Measurements from ENCODE around the gene KCNS1. TPM values are rescaled to one million over a fixed set of nuclear protein-coding genes. Genes with fewer than 3 reads are reported as not detected.
"Not testable (repeated sequence)": the region's sequence is repeated elsewhere in the genome, so short reads cannot be mapped to it uniquely, and the experiment has no call there.

The KCNS1 gene, protein sequence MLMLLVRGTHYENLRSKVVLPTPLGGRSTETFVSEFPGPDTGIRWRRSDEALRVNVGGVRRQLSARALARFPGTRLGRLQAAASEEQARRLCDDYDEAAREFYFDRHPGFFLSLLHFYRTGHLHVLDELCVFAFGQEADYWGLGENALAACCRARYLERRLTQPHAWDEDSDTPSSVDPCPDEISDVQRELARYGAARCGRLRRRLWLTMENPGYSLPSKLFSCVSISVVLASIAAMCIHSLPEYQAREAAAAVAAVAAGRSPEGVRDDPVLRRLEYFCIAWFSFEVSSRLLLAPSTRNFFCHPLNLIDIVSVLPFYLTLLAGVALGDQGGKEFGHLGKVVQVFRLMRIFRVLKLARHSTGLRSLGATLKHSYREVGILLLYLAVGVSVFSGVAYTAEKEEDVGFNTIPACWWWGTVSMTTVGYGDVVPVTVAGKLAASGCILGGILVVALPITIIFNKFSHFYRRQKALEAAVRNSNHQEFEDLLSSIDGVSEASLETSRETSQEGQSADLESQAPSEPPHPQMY
- total RNA-seq, result 0.86 and 1.3 TPM in 2 replicates

DNA sequence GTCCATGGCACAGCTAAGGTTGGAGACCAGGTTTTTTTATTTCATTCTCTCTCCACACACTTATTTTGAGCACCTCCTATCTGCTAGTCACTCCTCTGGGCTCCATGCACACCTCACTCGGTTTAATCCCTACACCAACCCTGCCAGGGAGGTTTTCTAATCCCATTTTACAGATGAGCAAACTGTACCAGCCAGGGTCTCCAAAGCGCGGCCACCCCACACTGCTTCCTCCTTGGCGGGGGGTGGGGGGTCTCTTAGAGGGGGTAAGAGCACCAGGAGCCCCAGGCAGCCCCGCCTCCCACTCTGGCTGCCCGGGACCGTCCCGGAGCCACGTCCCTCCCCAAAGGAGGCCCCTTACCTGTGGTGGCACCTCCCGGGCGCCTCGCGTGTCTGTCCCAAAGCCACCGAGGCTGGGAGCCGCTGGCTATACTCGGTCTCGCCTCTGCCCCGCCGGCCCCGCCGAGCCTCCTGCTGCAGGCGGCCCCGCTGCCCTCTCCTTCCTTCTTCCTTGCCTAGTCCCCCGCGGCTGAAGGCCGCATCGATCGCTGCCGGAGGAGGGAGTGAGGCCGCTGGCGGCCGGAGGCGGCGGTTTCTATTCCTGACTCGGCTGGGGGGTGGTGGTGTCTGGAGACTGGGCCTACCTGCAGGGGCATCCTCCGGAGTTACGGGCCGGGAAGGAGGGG, at the start of gene KCNS1:
Gene KCNS1, minus strand, starts transcription at position 565 of the 683 bp plus-strand sequence. CDS start 1,891 bp downstream, outside the sequence.
- H3K4me3 ChIP-seq (ENCODE audit: low read depth, low read length), result peak within 1 kb of the TSS; percentile 38
- peak; percentile 11 for DNase-seq (ENCODE audit: low read depth)
- TF ChIP-seq, protein P1, sequence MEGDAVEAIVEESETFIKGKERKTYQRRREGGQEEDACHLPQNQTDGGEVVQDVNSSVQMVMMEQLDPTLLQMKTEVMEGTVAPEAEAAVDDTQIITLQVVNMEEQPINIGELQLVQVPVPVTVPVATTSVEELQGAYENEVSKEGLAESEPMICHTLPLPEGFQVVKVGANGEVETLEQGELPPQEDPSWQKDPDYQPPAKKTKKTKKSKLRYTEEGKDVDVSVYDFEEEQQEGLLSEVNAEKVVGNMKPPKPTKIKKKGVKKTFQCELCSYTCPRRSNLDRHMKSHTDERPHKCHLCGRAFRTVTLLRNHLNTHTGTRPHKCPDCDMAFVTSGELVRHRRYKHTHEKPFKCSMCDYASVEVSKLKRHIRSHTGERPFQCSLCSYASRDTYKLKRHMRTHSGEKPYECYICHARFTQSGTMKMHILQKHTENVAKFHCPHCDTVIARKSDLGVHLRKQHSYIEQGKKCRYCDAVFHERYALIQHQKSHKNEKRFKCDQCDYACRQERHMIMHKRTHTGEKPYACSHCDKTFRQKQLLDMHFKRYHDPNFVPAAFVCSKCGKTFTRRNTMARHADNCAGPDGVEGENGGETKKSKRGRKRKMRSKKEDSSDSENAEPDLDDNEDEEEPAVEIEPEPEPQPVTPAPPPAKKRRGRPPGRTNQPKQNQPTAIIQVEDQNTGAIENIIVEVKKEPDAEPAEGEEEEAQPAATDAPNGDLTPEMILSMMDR (IDR thresholded peaks at IDR 0.05; ENCODE audit: insufficient read depth, low read depth, low read length), result no peak

DNA sequence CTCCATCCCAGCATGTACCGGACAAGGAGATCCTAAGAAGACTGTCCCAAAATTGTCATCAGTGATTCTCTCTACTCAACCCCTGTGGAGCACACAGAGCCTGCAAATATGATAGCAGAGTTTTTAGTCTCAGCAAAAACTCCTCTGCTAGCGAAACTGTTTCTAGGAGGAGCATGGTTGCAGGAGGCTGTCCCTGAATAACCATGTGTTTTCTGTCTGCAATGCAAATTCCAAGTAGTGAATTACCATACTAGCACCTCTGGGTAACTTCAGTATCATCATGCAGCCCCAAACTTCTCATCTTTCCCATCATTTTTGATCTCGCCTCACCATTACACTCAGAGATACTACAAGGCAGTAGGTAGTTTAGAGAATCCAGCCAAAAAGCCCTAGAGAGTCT, 48.1 kb upstream of the KCNS1 start:
- TF ChIP-seq, protein P1 (IDR thresholded peaks at IDR 0.05; ENCODE audit: insufficient read depth, low read depth, low read length), result no peak
- H3K4me3 ChIP-seq (ENCODE audit: low read depth, low read length), result no peak overlapping the region
- DNase-seq (ENCODE audit: low read depth), result no peak

DNA sequence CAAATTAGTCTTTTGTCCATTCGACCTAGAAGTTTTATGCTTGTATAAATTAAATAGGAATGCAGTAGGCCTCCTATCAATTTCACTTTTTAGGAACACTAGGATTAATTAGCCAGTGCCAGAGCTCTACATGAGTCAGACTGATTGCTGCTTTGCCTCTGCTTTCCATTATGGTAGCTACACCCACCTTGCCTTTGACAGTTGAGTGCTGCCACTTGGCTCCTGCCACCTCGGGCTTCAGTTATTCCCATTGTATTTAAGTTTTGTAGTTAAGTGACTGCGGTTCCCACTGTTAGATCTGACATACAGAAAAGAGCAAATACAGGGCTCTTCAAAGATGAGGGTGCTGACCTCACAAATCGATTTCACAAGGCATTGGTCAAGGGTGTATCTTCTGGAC, 39.9 kb upstream of the KCNS1 start:
- TF ChIP-seq, protein P1 (IDR thresholded peaks at IDR 0.05; ENCODE audit: insufficient read depth, low read depth, low read length), result no peak
- no peak for DNase-seq (ENCODE audit: low read depth)
- no peak overlapping the region for H3K4me3 ChIP-seq (ENCODE audit: low read depth, low read length)

DNA sequence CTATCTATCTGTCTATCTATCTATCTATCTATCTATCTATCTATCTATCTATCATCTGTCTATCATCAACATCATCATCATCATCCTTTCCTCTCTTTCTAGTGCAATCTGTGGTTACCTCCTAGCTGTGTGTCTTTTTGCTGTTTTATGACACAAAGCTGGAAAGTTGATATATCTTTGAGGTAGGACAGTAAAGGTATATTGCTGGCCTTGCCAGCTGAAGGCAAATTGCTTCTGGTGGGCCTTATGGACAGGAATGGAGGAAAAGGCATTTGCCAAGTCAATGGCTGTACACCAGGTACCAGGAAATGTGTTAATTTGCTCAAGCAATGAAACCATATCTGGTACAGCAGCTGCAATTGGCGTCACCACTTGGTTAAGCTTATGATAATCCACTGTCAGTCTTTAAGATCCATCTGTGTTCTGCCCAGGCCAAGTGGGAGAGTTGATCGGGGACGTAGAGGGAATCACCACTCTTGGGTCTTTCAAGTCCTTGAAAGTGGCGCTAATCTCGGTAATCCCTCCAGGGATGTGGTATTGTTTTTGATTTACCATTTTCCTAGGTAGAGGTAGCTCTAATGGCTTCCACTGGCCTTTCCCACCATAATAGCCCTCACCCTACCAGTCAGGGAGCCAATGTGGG, 38.9 kb upstream of the KCNS1 start:
- not testable (repeated sequence) for DNase-seq (ENCODE audit: low read depth)

DNA sequence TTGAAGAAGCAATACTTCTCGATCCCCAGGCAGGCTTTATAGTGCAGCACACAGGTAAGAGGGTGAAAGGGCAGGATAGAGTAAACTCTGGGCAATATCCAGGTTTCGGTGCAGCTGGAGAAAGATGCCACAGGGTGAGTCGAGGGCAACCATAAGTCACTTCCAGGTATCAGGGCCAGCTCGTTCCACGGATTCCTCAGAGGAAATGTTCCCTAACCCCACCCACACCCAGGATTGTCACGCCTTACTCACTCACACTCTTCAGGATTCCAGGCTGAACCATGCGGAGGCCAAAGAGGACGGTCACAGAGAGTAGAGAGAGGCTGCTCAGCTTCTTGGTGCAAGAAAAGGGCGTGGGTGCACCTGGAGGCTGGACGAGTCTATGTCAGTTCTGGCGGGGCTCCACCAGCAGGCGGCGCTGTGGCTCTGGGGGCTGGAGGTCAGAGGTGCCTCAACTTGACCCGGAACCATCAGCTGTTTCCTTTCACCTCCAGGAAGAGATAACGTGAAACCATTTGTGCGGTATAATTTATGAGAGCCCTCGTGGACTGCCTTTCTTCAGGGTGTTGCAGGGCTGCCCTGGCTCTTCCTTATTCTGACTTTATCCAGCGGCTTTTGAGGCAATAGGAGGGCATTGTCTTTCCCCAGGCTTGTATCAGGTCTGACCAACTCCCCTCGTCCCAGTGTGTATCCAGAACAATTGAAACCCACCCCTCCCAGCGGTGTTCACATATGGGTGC, 37.8 kb upstream of the KCNS1 start:
- peak; percentile 21 for DNase-seq (ENCODE audit: low read depth)
- no peak overlapping the region for H3K4me3 ChIP-seq (ENCODE audit: low read depth, low read length)
- TF ChIP-seq, protein P1 (IDR thresholded peaks at IDR 0.05; ENCODE audit: insufficient read depth, low read depth, low read length), result peak; percentile 75

More for the DNA sequence above, 38.9 kb upstream of the KCNS1 start:
- not testable (repeated sequence) for H3K4me3 ChIP-seq (ENCODE audit: low read depth, low read length)

DNA sequence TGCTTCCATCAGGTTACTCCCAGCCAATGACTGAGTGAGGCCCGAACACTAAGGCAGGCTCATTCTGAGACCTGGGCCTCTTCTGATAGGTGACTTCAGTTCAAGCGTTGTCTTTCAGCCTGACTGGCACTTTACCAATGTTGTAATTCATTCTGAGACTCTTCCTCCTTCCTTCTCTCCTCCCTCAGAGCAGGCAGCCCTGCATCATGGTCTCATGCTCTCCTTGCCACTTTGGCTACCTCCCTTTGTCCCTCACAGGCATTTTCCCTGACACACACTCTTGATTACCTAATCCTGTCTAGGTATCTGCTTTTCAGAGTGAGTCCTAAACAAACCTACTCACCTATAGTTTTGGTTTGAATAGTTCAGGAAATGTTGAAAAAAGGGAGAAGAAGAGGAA, 36.0 kb upstream of the KCNS1 start:
- TF ChIP-seq, protein P1 (IDR thresholded peaks at IDR 0.05; ENCODE audit: insufficient read depth, low read depth, low read length), result no peak
- DNase-seq (ENCODE audit: low read depth), result no peak
- no peak overlapping the region for H3K4me3 ChIP-seq (ENCODE audit: low read depth, low read length)
